SK-N-SH treated with all-trans-retinoic acid at 6 μM for 48 hours (cell line): ENCODE data around the gene ADCY9.

Experiments
- ARNTL ChIP-seq: fragments of 450-650 bp; formaldehyde crosslinking; IDR thresholded peaks from 2 replicates; pipeline ENCODE4 v1.5.0; 2020; ENCODE audit warnings: low read depth, mild to moderate bottlenecking, moderate library complexity, borderline replicate concordance
- CREB5 ChIP-seq: fragments of 250-450 bp; sonication (Bioruptor Pico); IDR thresholded peaks from 2 replicates; pipeline ENCODE4 v1.5.1; 2020; ENCODE audit warnings: low read depth, mild to moderate bottlenecking, moderate library complexity
- CSDC2 ChIP-seq: fragments of 250-450 bp; sonication (Bioruptor Pico); IDR thresholded peaks from 2 replicates; pipeline ENCODE4 v1.5.0; 2020; ENCODE audit warnings: mild to moderate bottlenecking, moderate library complexity
- PATZ1 ChIP-seq: fragments of 250-450 bp; sonication (Bioruptor Pico); IDR thresholded peaks from 2 replicates; pipeline ENCODE4 v1.8.0; 2020; ENCODE audit warnings: mild to moderate bottlenecking, moderate library complexity, borderline replicate concordance
- RARB ChIP-seq: fragments of 250-450 bp; sonication (Bioruptor Pico); IDR thresholded peaks from 2 replicates; pipeline ENCODE4 v1.8.0; 2021; ENCODE audit warnings: mild to moderate bottlenecking, moderate library complexity
- TOX ChIP-seq: fragments of 250-450 bp; sonication (Bioruptor Pico); IDR thresholded peaks from 2 replicates; pipeline ENCODE4 v1.8.0; 2021; ENCODE audit warnings: mild to moderate bottlenecking, moderate library complexity, borderline replicate concordance
- TSHZ2 ChIP-seq: fragments of 250-450 bp; sonication (Bioruptor Pico); IDR thresholded peaks from 2 replicates; pipeline ENCODE4 v1.5.0; 2020; ENCODE audit warnings: mild to moderate bottlenecking, moderate library complexity
- ZFP3 ChIP-seq: fragments of 250-450 bp; sonication (Bioruptor Pico); IDR thresholded peaks from 2 replicates; pipeline ENCODE4 v1.5.0; 2020; ENCODE audit warnings: mild to moderate bottlenecking, moderate library complexity
- ZNF8 ChIP-seq: fragments of 450-650 bp; formaldehyde crosslinking; IDR thresholded peaks from 2 replicates; pipeline ENCODE4 v1.5.0; 2020; ENCODE audit warnings: mild to moderate bottlenecking, moderate library complexity

- TF ChIP-seq RARB = no peak
- no peak for TF ChIP-seq TOX (CRISPR knock-in tag)
- no peak for TF ChIP-seq ZFP3 (CRISPR knock-in tag)
- no peak for TF ChIP-seq ZNF8 (CRISPR knock-in tag)
- no peak for TF ChIP-seq TSHZ2
- TF ChIP-seq PATZ1 (CRISPR knock-in tag) = no peak
- no peak for TF ChIP-seq ARNTL
- no peak for TF ChIP-seq CSDC2
- TF ChIP-seq CREB5 (CRISPR knock-in tag) = no peak
Measured at GRCh38 chr16:4003576-4003975, 112.7 kb downstream of the ADCY9 start.
